GM12874 (cell line): ENCODE results near the gene TAP1.

ENCODE experiments used
- CTCF ChIP-seq: IDR thresholded peaks from 2 replicates; pipeline ENCODE4 v1.5.1; 2011; ENCODE audit warnings: low read depth, mild to moderate bottlenecking, control low read depth, low read length, moderate library complexity; ENCODE audit not compliant: insufficient read depth

Gene TAP1

GRCh38 chr6:32857156-32857891 lies 3.8 kb upstream of the TAP1 start:
- TF ChIP-seq CTCF, result no peak

GRCh38 chr6:32855467-32856174 lies 2.1 kb upstream of the TAP1 start:
- TF ChIP-seq CTCF, result no peak

- TF ChIP-seq CTCF, result no peak
Measured at GRCh38 chr6:32854376-32855178, 1.1 kb upstream of the TAP1 start.

GRCh38 chr6:32852844-32853540 lies 512 bp downstream of the TAP1 start:
- TF ChIP-seq CTCF, result no peak

GRCh38 chr6:32852018-32852843 lies 1.3 kb downstream of the TAP1 start:
- TF ChIP-seq CTCF, result no peak

- TF ChIP-seq CTCF, result no peak
Measured at GRCh38 chr6:32851025-32851424, 2.5 kb downstream of the TAP1 start.
